Hippocampal formation (tissue), 2 donors: ENCODE data around the gene CCDC92B.
"Not testable (repeated sequence)": the region's sequence is repeated elsewhere in the genome, so short reads cannot be mapped to it uniquely, and the experiment has no call there.

Experiments
- DNase-seq, 2 donors: peaks; one replicate each; lab custom pipeline; 2025; lab: John Stamatoyannopoulos, UW

Gene CCDC92B

DNA sequence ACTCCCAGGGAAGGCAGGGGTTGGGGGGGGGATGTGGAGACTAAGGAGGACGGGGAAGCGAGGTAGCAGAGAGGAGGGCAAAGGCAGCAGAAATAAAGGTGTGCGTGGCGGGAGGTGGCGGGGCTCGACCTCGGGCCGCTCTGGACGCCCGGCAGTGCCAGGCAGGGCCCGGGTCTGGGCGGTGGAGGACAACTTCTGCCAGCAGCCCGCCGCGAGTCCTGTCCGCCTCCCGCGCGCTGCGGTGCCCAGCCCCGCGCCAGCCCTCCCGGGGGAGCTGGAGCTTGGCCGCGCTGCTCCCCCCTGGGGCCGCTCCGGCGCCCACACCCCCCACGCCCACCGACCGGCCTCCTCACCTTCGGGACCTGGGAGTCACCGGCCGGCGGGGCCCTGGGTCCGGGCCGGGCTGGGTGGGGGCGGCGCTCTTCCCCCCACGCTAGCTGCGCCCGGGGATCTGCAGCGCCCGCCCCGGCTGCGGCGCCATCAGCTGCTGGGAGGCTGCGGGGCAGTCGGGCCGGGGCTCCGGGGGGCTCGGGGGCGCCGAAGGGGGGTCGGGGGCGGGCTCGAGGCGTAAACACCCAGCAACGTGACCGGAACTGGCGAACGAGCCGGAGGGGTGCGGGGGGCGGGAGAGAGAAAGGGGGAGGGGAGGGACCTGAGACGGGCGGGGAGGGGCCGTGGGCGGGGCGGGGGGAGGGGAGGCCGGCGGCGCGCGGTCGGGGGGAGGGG lies at the start of gene CCDC92B:
Gene CCDC92B (minus strand): TSS at position 595 of the 726 bp plus-strand sequence. CDS start 14,507 bp downstream, outside the sequence.
- no peak for DNase-seq

DNA sequence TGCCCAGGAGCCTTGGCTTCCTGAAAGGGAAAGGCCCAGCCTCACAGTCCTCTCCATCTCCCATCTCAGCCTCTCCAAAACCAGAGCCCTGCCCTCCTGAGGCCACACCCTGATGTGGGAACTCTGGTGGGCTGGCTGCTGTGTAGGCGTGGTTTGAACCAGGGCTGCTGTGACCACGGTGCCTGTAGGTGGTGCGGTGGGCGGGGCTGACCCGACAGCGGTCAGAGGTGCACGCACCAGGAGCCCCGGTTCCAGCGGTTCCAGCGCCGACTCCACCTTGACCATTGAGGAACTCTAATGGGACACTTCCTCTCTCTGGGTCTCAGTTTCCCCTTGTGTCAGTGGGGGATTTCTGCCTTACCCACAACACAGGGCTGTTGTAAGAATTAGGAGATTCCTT lies 49.2 kb upstream of the CCDC92B start:
- DNase-seq = no peak

DNA sequence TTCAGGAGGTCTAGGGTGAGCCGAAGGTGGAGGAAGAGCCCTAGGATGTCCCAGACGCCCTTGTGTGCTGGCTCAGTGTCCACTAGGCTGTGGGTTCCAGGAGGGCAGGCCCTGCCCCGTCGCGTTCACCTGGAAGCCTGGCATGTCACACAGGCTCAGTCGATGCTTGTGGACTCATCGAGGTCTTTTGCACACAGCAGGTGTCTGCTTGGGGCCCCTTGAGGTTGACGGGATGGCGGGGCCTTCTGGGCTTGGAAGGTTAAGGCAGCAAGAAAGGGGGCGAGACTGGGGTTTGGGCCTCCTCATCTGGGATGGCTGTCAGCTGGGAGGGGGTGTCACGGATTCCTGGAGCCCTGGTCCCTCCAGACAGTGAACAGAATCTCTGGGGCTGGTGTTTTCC lies 48.7 kb upstream of the CCDC92B start:
- DNase-seq = no peak

- no peak for DNase-seq
These were observed 48.2 kb upstream of the CCDC92B start for GRCh38 chr17:2797637-2798036.

GRCh38 chr17:2797226-2797625 lies 47.8 kb upstream of the CCDC92B start:
- DNase-seq = no peak

DNA sequence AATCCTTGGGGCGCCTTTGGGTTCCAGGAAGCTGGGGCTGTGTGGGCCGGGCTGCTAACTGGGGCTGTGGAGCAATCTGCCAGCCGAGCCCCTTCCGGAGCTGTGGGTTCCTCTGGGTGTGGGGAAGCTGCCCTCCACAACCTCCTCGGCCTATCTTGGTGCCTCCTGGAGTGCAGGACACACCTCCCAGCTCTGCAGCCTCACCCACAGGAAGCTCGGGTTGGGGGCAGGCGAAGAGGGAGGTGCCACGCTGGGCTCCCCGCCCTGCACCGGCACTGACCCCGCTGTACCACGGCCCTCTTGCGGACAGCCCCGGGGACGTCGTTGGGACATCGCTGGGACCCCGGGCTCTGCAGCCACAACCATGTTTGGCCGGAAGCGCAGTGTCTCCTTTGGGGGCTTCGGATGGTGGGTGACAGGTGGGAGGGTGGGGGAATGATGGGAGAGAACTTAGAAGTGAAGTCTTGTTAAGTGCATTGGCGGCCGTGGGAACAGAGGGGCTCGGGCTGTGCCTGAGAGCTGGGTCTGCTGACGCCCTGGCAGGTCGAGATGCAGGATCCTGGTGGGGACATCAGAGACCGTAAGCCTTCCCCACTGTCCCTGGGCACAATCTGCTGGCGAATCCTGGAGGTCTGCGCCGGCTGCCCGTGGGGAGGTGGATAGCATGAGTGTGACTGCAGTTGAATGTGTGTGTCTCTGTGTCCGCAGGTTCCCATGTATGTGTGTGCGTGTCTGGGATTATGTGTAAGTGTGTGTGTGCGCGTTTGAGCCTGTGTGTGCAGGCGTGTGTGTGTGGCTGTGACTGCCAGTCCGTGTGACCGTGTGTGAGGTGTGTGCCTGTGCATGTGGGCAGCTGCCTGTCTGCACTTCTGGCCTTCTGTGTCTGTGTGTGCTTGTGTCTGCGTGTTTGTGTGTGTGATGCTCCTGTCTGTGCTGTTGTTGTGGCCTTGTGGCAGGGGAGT lies 47.0 kb upstream of the CCDC92B start, which contains the start of gene RAP1GAP2:
Gene RAP1GAP2 (plus strand): TSS at position 275 of the 962 bp plus-strand sequence. CDS start 90 bp downstream, at position 365.
- peak in 1 of 2 donors; percentile 33 for DNase-seq

GRCh38 chr17:2795441-2796163 lies 46.1 kb upstream of the CCDC92B start:
- DNase-seq = no peak

- no peak for DNase-seq
These were observed 44.8 kb upstream of the CCDC92B start for GRCh38 chr17:2794111-2794803.

- DNase-seq = no peak
These were observed 43.1 kb upstream of the CCDC92B start for GRCh38 chr17:2792366-2793169.

- no peak for DNase-seq
These were observed 40.2 kb upstream of the CCDC92B start for GRCh38 chr17:2789700-2790099.

- DNase-seq = peak; percentile 62 to 63
These were observed 36.9 kb upstream of the CCDC92B start for GRCh38 chr17:2786176-2786881.

DNA sequence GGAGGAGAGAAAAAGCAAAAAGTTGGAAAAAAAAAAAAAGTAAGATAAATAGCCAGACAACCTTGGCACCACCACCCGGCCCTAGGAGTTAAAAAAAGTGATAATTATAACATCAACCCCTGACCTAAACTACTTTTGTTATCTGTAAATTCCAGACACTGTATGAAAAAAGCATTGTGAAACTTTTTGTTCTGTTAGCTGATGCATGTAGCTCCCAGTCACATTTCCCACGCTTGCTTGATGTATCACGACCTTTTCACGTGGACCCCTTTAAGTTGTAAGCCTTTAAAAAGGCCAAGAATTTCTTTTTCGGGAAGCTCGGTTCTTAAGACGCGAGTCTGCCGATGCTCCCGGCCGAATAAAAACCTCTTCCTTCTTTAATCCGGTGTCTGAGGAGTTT lies 35.9 kb upstream of the CCDC92B start:
- DNase-seq = not testable (repeated sequence)

DNA sequence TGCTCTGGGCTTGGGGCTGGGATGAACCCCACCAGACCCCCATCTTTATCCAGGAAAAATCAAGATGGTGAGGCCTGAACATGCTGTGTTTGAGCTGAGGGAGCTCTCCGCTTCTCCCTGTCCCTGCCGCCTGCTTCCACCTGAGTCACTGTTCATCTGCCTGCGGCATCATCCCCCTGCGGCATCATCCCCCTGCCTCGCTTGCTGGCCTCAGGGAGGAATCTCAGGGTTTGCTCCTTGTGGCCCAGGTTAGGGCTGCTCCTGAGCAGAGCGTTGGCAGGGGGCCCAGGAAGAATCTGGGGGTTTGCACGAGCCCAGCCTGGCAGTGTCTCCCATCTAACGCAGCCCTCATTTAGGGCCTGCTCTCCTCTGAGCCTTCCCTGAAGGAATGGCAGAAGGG lies 35.4 kb upstream of the CCDC92B start:
- no peak for DNase-seq

DNA sequence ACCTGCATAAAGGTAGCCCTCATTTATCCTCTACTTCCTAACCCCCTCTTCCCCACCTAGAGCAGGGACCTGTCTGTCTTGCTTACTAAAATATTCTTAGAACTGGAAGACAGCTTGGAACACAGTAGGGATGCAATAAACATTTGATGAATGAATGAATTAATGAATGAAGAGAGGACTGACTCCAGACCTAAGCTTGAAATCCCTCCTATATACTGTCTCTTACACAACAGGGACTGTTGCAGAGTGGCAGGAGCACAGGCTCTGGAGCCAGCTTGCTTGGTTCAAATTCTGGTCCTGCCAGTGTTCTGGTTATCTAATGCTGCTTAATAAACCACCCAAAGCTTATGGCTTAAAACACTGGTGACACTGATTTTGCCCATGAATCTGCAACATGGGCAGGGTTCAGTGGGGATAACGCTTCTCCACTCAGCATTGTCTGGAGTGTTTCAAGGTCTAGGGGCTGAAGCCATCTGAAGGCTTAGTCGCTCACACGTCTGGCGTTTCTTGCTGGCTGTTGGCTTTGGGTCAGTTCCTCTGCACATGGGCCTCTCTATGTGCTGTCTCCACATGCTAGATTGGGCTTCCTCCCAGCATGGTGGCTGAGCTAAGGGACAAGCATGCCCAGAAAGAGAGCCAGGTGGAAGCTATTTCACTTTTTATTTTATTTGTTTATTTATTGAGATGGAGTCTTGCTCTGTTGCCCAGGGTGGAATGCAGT lies 34.0 kb upstream of the CCDC92B start:
- no peak for DNase-seq

DNA sequence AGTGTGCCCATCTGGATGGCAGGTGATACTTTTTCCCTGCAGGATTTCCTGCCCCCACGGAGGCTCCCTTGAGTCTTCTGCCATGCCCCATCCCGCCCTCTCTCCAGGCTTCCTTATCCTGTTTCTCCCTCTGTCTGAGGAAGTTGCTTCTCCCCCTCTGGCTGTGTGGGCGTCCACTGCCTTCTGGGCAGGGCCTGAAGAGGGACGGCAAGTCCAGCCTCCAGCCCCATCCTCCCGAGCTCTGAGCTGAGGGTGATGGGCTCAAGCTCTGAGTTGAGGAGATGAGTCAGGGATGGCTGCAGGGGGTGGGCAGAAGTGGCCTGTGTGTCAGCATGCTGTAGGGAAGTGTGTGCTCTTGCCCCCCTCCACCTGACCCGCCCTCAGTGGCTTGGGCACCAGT lies 32.6 kb upstream of the CCDC92B start:
- DNase-seq = no peak

DNA sequence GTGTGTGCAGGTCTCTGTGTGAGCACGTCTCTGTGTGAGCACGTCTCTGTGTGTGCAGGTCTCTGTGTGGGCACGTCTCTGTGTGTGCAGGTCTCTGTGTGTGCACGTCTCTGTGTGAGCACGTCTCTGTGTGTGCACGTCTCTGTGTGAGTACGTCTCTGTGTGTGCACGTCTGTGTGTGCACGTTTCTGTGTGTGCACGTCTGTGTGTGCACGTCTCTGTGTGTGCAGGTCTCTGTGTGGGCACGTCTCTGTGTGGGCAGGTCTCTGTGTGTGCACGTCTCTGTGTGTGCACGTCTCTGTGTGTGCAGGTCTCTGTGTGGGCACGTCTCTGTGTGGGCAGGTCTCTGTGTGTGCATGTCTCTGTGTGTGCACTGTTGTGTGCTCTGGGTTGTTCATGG lies 32.1 kb upstream of the CCDC92B start:
- DNase-seq = not testable (repeated sequence)

DNA sequence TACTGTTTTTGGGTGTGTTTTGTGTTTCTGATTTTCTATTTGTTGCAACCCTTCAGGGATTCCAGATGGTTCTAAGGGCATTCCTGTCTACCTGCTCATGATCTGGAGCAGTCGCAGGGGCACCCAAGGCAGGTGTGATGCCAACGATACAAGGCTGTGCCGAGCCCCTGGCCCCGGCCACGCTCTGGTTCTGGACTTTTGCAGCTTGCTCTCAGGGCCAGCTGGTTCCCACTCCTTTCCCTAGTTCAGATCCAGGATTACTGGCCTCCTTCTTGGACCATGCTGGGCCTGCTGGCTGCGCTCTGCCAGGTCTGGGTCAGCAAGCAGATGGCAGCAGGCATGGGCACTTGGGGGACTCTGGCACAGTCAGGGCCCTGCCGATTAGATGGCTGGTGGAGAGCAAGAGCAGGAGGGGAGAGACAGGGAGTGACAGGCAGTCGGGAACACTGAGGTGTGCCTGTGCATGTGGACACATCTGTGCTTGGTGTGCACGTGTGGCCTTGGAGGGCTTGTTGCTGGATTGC lies 31.5 kb upstream of the CCDC92B start:
- DNase-seq = no peak

- DNase-seq = no peak
These were observed 30.8 kb upstream of the CCDC92B start for GRCh38 chr17:2780256-2780655.

GRCh38 chr17:2779545-2779944 lies 30.1 kb upstream of the CCDC92B start:
- DNase-seq = no peak
